Stimulated activated CD4-positive, alpha-beta T cell treated with anti-CD3 and anti-CD28 coated beads, Interleukin-12 subunit alpha, Interleukin-12 subunit beta, amount 100 ng/mL, for 4 hours (primary cell): Measurements from ENCODE around the gene STOML3.

Experiments
- DNase-seq: peaks from one replicate; pipeline ENCODE4 v3.0.0-alpha.2; 2020

The STOML3 gene

DNA sequence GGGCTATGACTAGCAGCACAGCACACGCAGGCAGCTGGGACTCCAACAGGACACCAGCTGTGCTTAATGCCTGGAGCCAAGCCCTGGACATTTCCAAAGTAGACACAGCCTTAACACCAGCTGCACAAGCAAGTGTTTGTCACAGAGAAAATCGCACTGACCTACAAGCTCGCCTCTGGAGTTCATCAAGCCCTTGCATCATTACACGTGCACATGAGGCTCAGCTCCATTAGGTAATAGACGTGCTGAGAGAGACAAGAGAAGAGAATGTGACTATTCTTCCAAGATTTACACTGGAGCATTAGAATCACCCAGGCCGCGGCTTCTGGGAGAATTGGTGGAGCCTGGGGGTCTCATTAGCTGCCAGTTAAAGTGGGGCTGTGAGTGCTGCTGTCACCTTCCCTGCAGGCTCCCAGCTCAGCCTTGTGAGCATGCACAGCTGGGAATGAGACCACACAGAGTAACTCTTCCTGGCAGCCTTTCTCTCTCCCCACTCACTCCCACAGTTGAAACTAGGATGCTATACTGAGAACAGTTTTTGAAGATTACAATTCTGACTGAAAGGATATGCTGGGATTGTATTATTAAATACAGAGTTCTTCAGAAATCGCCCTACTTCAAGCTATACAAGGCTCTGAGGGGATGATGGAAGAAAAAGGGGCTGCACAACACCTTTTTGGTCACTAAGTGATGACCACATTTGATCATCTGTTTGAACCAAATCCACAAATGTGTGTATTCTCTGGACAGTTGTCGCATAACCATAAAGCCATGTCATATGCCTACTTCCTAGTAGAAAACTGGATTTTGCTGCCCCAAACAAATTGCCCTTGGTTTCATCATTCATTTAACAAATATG, 10.5 kb downstream of the STOML3 start:
- DNase-seq: no peak

DNA sequence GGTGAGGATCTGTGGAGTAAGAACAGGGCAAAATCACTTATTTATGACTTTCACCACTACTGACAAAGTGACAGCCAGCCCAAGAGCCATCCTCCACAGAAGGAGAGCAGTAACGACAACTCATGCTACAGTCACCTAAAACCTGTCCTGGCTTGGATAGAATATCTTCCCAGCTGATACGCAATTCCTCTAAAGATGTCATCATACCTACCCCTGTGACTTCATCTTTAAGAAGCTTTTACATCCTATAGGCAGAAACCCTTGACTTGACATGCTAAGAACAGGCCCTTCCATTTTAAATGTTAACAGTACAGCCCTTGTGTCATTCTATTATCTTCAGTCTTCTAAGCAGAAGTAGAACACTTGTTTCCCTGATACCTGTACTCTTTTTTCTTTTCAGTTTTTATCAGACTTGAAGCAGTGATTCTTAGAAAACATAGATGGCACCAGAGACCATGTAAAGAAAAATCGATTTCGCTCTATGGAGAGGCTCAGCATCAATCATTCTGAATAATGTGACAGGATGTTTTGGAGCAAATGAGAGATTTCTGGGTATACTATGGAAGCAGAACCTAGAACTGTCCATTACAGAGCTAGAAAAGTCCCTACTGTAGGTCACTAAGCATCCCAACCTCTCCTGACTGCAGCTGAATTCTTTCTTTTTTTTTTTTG, 20.1 kb downstream of the STOML3 start:
- no peak for DNase-seq

- DNase-seq: no peak
Measured at GRCh38 chr13:38969187-38969586, 21.4 kb downstream of the STOML3 start.

DNA sequence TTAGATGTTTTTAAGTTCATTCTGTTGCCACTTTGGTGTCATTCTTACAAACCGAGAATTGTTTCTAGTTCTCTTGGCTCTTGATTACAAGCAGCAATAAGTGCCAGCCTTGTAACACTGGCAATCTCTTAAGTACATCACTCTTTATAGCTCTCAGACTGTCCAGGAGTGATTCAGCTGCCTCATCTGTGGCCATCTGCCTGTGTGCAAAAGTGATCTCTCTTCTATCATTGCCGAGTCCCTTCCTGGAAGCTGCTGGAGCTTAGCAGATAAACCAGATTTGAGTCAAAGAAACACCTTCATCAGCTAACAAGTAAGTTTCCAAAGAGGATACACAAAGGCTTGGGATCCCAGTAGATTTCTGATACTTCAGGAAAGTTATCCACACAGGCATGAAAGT, 23.2 kb downstream of the STOML3 start:
- no peak for DNase-seq

- no peak for DNase-seq
Measured at GRCh38 chr13:38965281-38965680, 25.4 kb downstream of the STOML3 start.

DNA sequence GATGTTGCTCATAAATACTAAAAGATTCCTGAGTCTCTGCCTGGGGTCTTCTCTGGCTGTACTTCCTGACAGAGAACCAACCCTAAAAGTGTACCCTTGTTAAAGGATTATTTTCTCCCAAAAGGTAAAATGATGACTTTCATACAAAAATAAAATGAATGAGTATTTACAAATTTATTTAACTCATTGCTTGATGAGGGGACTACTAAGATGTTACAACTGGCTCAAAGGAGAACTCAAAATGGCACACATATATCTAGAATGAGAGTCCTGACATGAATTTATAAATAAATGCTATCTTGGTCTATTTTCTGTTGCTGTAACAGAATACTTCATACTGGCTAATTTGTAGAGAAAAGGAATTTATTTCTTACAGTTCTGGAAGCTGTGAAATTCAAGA, 30.5 kb downstream of the STOML3 start:
- no peak for DNase-seq

GRCh38 chr13:38957794-38958592, 32.6 kb downstream of the STOML3 start:
- DNase-seq: no peak

DNA sequence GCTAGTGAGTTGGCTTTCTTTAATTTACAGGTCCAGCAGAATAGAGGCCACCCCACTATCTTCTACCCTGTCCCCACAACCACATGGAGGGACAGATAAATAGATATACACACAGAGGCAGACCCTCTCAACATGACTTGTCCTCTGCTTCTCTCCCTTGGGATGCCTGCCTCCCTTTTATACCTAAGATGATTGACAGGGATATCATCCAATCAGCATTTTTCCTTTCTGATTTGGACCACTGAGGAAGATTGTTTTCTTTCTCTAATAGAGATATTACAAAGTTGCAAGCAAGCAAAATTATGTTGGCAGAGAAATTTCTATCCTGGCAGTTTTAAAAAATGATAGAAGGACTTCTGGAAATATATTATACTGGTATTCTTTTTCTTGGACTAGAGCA, 35.8 kb downstream of the STOML3 start:
- no peak for DNase-seq

DNA sequence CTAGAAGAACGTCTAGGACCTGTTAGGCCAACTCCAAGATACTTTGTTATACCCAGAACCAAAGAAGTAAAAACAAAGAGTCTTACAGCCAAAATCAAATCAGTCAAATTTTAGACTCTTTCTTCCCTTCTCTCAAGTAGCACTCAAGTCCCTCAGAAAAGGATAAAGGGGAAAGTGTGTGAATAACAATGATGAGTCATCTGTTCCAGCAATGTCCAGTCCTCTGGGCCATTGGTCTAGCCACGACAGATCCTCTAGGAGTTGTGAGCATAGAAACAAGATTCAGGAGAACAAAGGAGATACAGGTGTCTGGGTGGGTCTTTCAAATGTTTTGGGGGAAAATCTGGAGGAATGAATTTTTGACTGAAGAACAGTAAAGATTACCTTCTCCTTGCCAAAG, 36.3 kb downstream of the STOML3 start:
- DNase-seq: no peak

GRCh38 chr13:38952827-38953226, 37.8 kb downstream of the STOML3 start:
- DNase-seq: no peak

GRCh38 chr13:38951525-38952313, 38.9 kb downstream of the STOML3 start:
- DNase-seq: no peak

- DNase-seq: no peak
Measured at GRCh38 chr13:38950987-38951386, 39.6 kb downstream of the STOML3 start.

GRCh38 chr13:38947054-38947453, 43.6 kb downstream of the STOML3 start:
- no peak for DNase-seq

GRCh38 chr13:38944219-38944618, 46.4 kb downstream of the STOML3 start:
- DNase-seq: no peak

GRCh38 chr13:38943231-38943630, 47.4 kb downstream of the STOML3 start:
- no peak for DNase-seq

- no peak for DNase-seq
Measured at GRCh38 chr13:38941353-38941945, 49.2 kb downstream of the STOML3 start.

DNA sequence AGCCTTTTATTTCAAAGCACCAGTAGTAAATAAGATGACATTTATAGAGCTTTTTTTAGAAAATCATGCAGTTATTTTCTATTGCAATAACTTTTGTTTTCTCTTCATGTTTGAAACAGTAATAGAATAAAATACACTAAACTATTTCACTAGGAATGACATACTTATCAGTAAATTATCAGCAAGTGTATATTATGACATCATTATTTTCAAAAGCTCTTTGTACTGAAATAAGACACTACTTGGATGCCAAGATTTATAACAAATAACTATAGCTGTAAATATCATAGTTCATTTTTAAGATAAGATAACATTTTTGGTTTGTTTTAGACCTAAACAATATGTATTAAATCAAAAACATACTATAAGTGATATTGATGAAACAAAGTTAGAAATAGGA, 56.8 kb downstream of the STOML3 start:
- no peak for DNase-seq

GRCh38 chr13:38922170-38922569, 68.5 kb downstream of the STOML3 start:
- DNase-seq: no peak

GRCh38 chr13:38921081-38921480, 69.5 kb downstream of the STOML3 start:
- DNase-seq: no peak
